Measurements from ENCODE around the gene STRIP2.

DNA sequence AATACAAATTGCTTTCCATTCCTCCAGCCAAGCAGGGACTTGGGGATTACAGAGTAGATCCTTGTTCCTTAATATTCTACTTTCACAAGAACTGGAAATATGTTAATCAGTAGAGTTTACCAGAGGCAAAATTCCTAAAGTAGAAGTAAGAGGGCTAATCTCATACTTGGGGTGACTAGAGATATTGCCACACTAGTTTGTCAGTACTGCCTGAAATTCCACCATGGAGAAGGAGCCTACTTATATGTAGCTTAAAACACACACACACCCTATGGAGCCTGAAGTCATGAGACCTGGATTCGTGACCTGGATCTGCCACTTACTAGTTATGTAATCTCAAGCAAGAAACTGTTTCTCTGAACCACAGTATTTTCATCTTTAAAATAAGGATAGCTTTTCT is 33.9 kb downstream of the STRIP2 start:
- TF ChIP-seq, protein P1, sequence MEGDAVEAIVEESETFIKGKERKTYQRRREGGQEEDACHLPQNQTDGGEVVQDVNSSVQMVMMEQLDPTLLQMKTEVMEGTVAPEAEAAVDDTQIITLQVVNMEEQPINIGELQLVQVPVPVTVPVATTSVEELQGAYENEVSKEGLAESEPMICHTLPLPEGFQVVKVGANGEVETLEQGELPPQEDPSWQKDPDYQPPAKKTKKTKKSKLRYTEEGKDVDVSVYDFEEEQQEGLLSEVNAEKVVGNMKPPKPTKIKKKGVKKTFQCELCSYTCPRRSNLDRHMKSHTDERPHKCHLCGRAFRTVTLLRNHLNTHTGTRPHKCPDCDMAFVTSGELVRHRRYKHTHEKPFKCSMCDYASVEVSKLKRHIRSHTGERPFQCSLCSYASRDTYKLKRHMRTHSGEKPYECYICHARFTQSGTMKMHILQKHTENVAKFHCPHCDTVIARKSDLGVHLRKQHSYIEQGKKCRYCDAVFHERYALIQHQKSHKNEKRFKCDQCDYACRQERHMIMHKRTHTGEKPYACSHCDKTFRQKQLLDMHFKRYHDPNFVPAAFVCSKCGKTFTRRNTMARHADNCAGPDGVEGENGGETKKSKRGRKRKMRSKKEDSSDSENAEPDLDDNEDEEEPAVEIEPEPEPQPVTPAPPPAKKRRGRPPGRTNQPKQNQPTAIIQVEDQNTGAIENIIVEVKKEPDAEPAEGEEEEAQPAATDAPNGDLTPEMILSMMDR (IDR thresholded peaks at IDR 0.05): no peak
- TF ChIP-seq POLR2A (IDR thresholded peaks at IDR 0.05) (no peak), POLR2AphosphoS5 (IDR thresholded peaks at IDR 0.05) (no peak)
